ENCODE measurements around the gene EXOC6B.
"Not testable (repeated sequence)": the region's sequence is repeated elsewhere in the genome, so short reads cannot be mapped to it uniquely, and the experiment has no call there.

DNA sequence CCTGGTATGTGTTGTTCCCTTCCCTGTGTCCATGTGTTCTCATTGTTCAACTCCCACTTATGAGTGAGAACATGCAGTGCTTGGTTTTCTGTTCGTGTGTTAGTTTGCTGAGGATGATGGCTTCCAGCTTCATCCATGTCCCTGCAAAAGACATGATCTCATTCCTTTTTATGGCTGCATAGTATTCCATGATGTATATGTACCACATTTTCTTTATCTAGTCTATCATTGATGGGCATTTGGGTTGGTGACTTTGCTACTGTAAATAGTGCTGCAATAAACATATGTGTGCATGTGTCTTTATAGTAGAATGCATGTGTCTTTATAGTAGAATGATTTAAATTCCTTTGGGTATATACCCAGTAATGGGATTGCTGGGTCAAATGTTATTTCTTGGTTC is 341.2 kb downstream of the EXOC6B start:
- TF ChIP-seq, protein P1, sequence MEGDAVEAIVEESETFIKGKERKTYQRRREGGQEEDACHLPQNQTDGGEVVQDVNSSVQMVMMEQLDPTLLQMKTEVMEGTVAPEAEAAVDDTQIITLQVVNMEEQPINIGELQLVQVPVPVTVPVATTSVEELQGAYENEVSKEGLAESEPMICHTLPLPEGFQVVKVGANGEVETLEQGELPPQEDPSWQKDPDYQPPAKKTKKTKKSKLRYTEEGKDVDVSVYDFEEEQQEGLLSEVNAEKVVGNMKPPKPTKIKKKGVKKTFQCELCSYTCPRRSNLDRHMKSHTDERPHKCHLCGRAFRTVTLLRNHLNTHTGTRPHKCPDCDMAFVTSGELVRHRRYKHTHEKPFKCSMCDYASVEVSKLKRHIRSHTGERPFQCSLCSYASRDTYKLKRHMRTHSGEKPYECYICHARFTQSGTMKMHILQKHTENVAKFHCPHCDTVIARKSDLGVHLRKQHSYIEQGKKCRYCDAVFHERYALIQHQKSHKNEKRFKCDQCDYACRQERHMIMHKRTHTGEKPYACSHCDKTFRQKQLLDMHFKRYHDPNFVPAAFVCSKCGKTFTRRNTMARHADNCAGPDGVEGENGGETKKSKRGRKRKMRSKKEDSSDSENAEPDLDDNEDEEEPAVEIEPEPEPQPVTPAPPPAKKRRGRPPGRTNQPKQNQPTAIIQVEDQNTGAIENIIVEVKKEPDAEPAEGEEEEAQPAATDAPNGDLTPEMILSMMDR (IDR thresholded peaks at IDR 0.05): not testable (repeated sequence)
- TF ChIP-seq POLR2AphosphoS5, POLR2A, EP300 (IDR thresholded peaks at IDR 0.05): not testable (repeated sequence)

Data from suprapubic skin (tissue), 4 donors.